Uterus (tissue), 4 donors: Measurements from ENCODE around the gene APPBP2. TPM values are rescaled to one million over a fixed set of nuclear protein-coding genes. Genes with fewer than 3 reads are reported as not detected.
"Not testable (repeated sequence)": the region's sequence is repeated elsewhere in the genome, so short reads cannot be mapped to it uniquely, and the experiment has no call there.

Experiments
- DNase-seq, 2 donors: peaks; one replicate each; pipeline ENCODE4 v3.0.0-alpha.2; 2019 to 2020
- H3K27ac ChIP-seq, 2 donors: fragments of 200-600 bp; sonication (generic); 1 replicate in 1 of 2; 2 replicates in 1 of 2; pipeline ENCODE4 v1.5.1; 2016 to 2018
- H3K27me3 ChIP-seq, 2 donors: fragments of 200-600 bp; sonication (generic); one replicate each; pipeline ENCODE4 v1.5.1; 2018 to 2019; ENCODE audit warnings: control low read depth in 1 of 2
- H3K36me3 ChIP-seq, 2 donors: fragments of 200-600 bp; sonication (generic); one replicate each; pipeline ENCODE4 v1.5.1; 2019; ENCODE audit warnings: control low read depth in 1 of 2
- H3K4me1 ChIP-seq, 2 donors: fragments of 200-600 bp; sonication (generic); one replicate each; pipeline ENCODE4 v1.5.1; 2018 to 2019; ENCODE audit warnings: control low read depth in 1 of 2
- H3K4me3 ChIP-seq, 2 donors: fragments of 200-600 bp; sonication (generic); 1 replicate in 1 of 2; 2 replicates in 1 of 2; pipeline ENCODE4 v1.5.1; 2018 to 2019; ENCODE audit warnings: mild to moderate bottlenecking in 1 of 2
- H3K9me3 ChIP-seq, 2 donors: fragments of 200-600 bp; sonication (generic); one replicate each; pipeline ENCODE4 v1.5.1; 2019; ENCODE audit warnings: control low read depth in 1 of 2
- CTCF ChIP-seq, 4 experiments: fragments of 200-600 bp in 2 of 4; fragments of 450-650 bp in 2 of 4; sonication (generic) in 2 of 4; IDR thresholded peaks; one replicate each; pipeline ENCODE4 v1.5.1; 2016 to 2019; ENCODE audit warnings: antibody characterized with exemption in 4 of 4, mild to moderate bottlenecking in 2 of 4, moderate library complexity in 1 of 4
- POLR2A ChIP-seq, 2 donors: fragments of 450-650 bp; IDR thresholded peaks; one replicate each; pipeline ENCODE4 v1.6.1; 2016; ENCODE audit warnings: antibody characterized with exemption in 2 of 2, mild to moderate bottlenecking in 1 of 2, moderate library complexity in 1 of 2
- intact Hi-C: fragments of 100-400 bp; cut with DNase I; formaldehyde crosslinking; loops from one replicate; pipeline ENCODE4 v1.15.1; 2023; ENCODE audit warnings: low total_unique reads
- total RNA-seq, 4 donors: library from RNA; depleted of rRNA in 3 of 4; stranded (reverse); fragments of >200 nt in 3 of 4; gene quantifications; one replicate each; pipeline versions ENCODE4 v1.1.0 to v1.2.4, GENCODE V29; 2014 to 2023
- donor health status: DM: yes; HTN: yes; CAD: no.

Gene APPBP2
- total RNA-seq, 4 donors from 2014 or later, result 13.8 to 103 (median 36.2) TPM

- TF ChIP-seq CTCF (IDR thresholded peaks at IDR 0.05) (no peak), POLR2A (IDR thresholded peaks at IDR 0.05) (no peak)
- Histone ChIP-seq H3K9me3 (no peaks in the 10 kb centered on the region), H3K27ac (peak overlapping the region; percentile 99), H3K4me3 (peak overlapping the region; percentile 82 to 89), H3K4me1 (peaks cover 0 to 11% of the 10 kb centered on the region in 2 donors), H3K27me3 (no peaks in the 10 kb centered on the region), H3K36me3 (no peaks in the 10 kb centered on the region)
- no peak for DNase-seq
- intact Hi-C loops, result no loop called here
Observed at GRCh38 chr17:60524463-60525327, 1.3 kb downstream of the APPBP2 start.

- no peak for DNase-seq
- H3K4me1 ChIP-seq, result peaks cover 0 to 11% of the 10 kb centered on the region in 2 donors
- H3K4me3 ChIP-seq, result peak overlapping the region in 1 of 2 donors; percentile 82
- no peaks in the 10 kb centered on the region for H3K9me3 ChIP-seq
- TF ChIP-seq CTCF (IDR thresholded peaks at IDR 0.05) (no peak), POLR2A (IDR thresholded peaks at IDR 0.05) (no peak)
- H3K27ac ChIP-seq, result peak overlapping the region in 1 of 2 donors; percentile 99
- intact Hi-C loops, result no loop called here
- no peaks in the 10 kb centered on the region for H3K36me3 ChIP-seq
- H3K27me3 ChIP-seq, result no peaks in the 10 kb centered on the region
Observed at GRCh38 chr17:60523822-60524221, 2.2 kb downstream of the APPBP2 start.

GRCh38 chr17:60522889-60523626 is 3.0 kb downstream of the APPBP2 start:
- peaks cover 0 to 11% of the 10 kb centered on the region in 2 donors for H3K4me1 ChIP-seq
- no peak overlapping the region for H3K4me3 ChIP-seq
- TF ChIP-seq POLR2A (IDR thresholded peaks at IDR 0.05), result no peak
- no peak for TF ChIP-seq CTCF (IDR thresholded peaks at IDR 0.05)
- DNase-seq, result no peak
- H3K36me3 ChIP-seq, result no peaks in the 10 kb centered on the region
- H3K27me3 ChIP-seq, result no peaks in the 10 kb centered on the region
- H3K9me3 ChIP-seq, result no peaks in the 10 kb centered on the region
- intact Hi-C loops, result no loop called here
- peak overlapping the region in 1 of 2 donors; percentile 99 for H3K27ac ChIP-seq

GRCh38 chr17:60519795-60520194 is 6.2 kb downstream of the APPBP2 start:
- Histone ChIP-seq H3K36me3 (no peaks in the 10 kb centered on the region), H3K27me3 (no peaks in the 10 kb centered on the region), H3K27ac (no peak overlapping the region), H3K4me3 (no peak overlapping the region), H3K9me3 (no peaks in the 10 kb centered on the region), H3K4me1 (peaks cover 0 to 11% of the 10 kb centered on the region in 2 donors)
- no peak for TF ChIP-seq CTCF (IDR thresholded peaks at IDR 0.05)
- no peak for TF ChIP-seq POLR2A (IDR thresholded peaks at IDR 0.05)
- no peak for DNase-seq
- intact Hi-C loops, result no loop called here

GRCh38 chr17:60515683-60516082 is 10.4 kb downstream of the APPBP2 start:
- H3K4me1 ChIP-seq, intact Hi-C loops, H3K27ac ChIP-seq, DNase-seq, H3K36me3 ChIP-seq, H3K9me3 ChIP-seq, H3K27me3 ChIP-seq, H3K4me3 ChIP-seq: not testable (repeated sequence)

GRCh38 chr17:60515199-60515598 is 10.8 kb downstream of the APPBP2 start:
- H3K9me3 ChIP-seq, H3K4me1 ChIP-seq, H3K27me3 ChIP-seq, intact Hi-C loops, H3K36me3 ChIP-seq, H3K27ac ChIP-seq, H3K4me3 ChIP-seq, DNase-seq: not testable (repeated sequence)
